ENCODE results near the gene TELO2.

The TELO2 gene

DNA sequence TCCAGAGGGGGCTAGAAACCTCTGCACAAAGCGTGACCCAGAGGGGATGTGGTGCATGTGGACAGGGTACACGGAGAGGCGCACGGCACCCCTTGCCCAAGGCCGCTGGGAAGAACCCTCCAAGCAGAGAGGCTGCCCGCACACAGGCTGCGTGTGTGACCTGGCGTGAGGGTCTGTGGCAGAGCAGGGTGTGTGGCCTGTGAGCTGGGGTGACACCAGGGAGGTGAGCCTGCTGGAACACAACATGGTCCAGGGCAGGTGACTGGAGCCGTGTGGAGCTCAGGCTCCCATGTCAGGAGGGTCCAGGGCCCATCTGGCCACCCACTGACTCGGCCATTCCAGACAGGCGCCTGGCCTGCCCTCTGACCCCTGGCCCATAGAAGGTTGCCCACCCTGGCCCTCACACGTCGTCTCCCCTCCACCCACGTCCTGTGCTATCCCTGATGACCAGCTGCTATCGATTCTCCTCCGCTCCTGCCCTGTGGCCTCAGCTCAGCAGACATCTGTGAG lies 25.5 kb downstream of the TELO2 start:
- DNase-seq (ENCODE audit: low read depth) = no peak

DNA sequence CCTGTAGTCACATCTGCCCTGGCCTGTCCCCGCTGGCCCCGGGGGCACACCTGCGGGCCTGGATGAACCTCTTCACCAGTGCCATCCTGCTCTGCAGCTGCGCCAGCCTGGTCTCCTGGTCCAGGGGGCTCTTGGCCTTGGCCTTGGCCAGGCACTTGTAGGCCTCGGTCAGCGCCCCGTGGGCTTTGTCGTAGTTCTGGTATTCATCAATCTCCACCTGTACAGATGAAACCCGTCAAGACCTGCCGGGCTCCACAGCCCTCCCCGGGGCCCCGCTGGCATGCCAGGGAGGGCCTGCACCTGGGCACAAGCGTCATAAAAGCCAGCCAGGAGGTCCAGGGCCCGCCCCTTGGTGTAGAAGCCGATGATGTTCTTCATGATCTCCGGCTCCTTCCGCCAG lies 26.7 kb downstream of the TELO2 start:
- no peak for DNase-seq (ENCODE audit: low read depth)

DNA sequence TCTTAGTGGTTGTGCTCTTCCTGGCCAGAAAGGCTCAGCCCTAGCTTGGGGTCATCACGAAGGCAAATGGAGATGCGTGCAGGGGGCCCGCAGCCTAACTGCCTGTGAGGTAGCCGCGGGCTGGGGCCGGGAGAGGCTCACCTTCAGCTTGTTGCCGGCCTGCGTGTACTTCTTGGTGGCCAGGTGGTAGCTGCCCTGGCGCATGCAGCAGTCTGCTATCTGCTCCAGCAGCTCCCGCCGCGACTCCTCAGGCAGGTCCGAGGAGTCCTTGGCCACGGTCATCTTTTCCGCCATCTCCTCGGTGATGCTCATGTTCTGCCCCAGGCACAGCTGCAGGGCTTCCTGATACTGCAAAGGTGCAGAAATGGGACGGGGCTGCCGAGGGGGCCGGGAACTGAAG lies 27.3 kb downstream of the TELO2 start:
- no peak for DNase-seq (ENCODE audit: low read depth)

DNA sequence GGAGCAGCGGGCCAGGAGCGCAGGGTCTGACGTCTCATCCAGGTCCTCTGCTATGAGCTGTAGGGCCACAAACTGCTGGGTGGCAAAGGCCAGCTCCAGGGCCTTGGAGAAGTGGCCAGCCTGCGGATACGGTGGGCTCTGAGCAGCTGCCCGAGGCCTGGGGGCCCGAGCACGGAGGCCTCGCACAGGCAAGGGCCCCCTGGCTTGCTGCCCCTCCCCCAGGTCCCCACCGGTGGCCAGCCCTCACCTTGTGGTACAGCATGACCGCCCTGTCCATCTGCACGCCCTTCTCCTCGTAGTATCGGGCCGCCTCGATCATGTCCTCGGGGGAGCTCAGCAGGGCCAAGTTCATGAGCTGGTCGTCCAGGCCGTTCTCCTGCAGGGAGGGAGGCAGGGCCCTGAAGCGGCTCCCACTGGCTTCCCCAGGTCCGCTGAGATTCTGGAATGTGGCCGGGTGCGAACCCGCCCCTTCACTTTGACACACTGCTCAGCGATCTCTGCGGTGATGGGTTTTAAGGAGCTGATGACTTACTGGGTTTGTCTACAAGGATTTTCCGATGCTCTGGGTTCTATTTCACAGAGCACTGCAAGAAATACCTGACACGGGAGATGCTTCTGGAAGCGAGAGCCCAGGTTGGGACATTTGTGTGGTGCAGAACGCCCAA lies 30.6 kb downstream of the TELO2 start:
- DNase-seq (ENCODE audit: low read depth) = no peak

DNA sequence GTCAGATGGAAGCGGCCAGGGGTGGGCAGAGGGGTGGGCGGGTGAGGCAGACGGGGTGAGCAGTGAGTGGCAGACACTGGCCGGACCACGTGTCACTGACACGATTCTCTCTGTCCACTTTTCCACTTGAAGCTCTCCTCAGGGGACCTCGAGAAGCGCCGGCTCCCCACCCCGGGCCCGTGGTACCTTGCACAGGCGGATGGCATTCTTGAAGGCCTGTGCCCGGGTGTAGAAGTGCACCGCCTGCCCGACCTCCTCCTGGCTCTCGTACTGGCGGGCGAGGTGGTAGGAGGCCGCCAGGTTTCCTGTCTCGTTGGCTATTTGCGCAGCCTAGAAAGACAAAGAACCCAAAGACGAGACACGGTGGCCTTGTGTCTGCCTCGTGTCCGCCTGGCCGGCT lies 31.2 kb downstream of the TELO2 start:
- DNase-seq (ENCODE audit: low read depth) = no peak

DNA sequence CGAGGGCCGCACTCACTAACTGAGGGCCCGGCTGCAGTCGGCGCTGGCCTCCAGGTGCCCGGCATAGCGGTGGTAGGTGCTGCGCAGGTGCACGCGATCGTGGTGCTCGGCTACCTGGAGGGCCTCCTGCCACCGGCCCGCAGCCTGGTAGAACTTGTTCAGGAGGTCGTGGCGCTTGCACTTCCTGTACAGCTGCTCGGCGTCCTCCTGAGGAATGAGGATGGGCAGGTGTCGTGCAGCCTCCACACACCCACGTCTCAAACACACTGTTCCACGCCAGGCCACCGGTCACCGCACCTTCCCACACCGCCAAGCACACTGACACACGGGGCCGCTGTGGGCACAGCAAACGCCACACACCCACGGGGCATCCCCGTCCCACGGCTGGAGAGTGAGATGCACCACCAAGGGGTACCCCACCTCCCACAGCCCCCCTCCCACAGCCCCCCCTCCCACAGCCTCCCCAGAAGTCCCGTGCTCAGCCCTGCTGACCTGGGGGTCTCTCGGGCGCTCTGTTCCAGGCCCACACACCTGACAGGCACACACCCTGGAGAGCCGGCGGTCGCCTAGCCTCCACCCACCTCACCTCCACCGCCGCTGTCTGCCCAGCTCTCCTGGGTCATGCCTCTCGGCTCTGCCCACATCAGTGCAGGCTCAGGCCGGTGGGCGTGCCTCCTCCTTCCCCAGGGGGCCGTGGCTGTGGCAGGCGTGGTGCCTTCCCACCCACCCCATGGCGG lies 32.9 kb downstream of the TELO2 start:
- DNase-seq (ENCODE audit: low read depth) = no peak

DNA sequence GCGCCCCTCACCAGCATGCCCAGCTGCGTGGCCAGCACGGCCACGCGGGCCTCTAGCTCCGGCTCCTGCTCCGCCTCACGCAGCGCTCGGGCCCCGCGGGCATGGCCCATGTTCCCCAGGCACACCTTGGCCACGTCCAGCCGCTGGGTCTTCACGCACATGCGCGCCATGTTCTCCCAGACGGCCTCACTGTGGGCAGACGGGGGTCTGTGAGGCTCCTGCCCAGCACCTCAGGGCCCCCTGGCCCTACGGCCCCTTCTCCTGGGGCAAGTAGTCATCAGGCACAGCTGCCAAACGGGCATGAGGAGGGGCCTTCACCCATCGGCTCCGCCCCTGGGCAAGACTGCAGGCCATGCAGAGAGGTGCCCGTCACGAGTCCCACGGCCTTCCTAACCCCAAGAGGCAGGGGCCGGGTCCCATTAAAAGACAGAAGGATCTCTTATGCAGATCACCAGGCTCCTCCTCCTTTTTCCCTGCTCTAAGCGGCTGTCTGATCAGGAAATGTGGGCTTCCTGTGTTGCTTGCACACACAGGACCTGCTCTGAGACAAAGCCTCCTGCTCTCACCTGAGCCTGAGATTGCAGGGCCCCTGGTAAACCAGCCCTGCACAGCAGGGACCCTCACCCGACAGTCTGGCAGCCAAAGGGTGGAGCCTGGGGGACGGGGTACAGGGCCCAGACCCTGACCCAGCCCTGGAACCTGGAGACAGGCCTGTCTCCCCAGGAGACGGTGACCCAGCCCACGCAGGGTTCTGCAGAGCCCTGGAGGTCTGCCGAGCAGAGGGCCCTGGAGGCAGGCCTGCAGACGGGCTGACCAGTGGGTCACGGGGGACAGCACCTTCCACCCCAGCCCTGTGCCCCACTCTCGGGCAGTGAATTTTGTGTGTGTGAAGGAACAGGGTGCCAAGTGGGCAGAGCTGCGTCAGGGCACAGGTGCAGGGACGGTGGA lies 33.7 kb downstream of the TELO2 start:
- DNase-seq (ENCODE audit: low read depth) = no peak

DNA sequence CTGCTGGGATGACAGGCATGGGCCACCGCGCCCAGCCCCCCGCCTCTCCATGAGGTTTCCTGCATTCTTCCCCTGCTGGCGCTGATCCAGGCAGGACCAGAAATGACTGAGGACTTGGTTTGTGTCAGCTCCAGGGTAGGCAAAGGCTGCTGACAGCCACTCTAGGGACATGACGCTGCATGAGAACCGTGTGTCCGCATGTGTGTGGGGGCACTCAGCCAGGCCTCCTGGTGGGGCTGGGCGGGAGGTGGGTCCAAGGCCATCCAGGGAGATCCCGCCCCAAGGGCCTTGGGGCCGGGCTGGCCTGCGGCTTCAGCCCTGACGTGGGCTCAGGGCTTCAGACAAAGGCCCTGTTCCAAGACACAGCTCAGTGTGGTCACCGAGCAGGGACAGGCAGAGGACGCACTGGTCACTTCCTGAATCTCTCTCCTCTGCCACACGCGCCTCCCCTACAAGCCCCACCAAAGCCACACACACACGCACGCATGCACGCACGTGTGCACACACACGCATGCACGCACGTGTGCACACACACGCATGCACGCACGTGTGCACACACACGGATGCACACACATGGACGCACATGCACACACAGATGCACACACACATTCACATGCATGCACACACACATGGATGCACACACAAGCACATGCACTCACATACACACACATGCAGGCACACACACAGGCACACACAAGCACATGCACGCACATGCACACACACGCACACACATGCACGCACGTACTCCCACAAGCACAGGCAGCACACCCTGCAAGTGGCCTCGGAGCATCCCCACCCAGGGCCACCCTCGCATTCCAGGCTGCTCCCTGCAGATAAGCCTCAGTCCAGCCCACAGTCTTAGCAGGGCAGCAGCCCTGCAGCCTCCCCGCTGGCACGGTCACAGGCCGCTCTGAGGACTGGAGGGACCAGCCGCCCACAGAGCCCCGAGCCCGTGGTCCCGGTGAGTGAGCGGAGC lies 35.0 kb downstream of the TELO2 start:
- DNase-seq (ENCODE audit: low read depth) = peak; percentile 39

DNA sequence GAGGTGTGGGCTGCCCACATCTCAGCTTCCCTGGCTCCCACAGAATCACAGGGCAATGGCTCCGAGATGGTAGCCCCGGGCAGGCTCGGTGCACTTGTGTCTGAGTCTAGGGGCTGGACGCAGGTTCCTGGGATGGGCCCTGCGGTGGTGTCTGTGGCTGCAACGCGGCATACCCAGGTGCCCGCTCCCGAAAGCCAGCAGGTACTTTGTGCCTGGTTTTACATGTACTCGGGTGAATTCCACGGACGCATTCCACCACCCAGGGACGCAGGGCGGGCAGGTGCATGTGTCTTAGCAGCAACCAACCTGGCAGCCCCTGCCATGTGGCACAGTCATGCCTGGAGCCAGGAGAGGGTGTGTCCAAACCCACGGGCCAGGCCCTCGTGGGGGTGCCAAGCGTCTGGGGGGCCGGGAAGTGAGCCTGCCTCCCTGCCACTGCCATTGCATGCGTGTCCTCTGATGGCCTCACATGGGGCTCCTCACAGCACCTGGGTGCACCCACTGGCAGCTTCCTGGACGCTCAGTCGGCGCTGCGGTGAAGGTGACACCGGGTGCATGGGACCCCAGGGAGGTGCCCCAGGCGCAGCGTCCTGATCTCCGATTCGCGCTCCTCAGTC lies 35.9 kb downstream of the TELO2 start:
- DNase-seq (ENCODE audit: low read depth) = no peak

DNA sequence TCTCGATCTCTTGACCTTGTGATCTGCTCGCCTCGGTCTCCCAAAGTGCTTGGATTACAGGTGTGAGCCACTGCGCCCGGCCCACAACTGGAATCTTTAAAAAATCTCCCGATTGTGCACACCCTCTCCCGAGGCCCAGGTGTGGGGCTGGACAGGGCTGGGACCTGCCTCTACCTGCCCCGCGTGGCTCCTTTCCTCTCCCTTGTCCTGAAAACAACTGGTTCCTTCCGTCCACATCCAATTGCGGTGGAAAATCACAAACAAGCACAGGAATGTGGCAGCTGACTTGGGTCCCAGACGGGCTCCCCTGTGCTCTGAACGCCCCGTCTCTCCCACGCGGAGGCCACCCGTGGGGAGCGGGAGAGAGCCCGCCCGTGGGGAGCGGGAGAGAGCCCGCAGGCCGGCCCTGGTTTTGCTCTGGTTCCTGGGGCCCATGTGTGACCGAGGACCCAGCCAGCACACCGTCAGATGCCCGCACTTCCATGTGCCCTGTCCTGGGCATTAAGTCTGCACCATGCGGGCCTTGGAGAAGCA lies 37.3 kb downstream of the TELO2 start:
- no peak for DNase-seq (ENCODE audit: low read depth)

DNA sequence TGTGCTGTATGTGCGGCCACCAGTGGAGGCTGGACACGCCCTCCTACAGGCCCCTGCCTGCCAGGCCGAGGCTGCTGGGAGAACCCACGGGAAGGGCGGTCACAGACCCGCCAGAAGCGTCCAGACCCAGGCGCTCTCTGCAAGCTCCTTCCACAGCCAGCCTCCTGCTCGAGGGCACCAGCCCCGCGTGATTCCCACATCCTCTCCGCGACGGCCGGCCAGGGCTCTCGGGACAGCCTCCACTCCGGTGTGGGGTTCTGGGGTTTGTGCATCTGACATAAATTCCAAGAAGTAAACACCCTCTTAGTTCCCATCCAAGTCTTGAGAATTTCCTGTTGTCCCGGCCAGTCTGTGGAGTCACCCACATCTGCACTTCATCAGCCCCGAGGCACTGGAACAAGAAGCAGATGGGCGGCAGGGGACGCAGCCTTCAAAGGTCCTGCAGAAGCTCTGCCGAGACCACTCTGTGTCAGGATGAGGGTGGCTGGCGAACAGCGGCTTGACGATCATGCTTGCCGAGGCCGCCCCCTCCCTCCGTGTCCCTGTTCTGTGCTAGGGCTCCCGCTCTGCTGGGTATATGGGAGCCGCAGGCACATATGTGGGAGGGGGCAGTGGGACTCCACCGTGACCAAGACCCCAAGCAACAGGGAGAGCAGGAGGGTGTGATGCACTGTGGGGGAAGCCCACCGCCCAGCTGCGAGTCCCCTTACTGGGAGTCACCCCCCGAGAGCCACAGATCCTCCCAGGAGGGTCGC lies 37.9 kb downstream of the TELO2 start:
- peak; percentile 94 for DNase-seq (ENCODE audit: low read depth)

DNA sequence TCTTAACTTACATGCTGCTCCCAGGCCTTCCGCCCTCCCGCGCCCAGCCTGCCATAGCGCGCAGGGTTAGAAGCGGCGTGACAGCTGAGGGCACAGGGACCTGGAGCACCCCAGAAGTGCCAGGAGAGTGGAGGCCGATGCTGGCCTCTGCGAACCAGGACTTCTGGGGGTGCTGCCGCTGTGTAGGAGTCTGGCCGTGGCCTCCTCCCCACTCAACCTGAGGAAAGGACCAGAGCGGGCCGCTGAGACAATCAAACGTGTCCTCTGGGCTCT lies 38.4 kb downstream of the TELO2 start:
- no peak for DNase-seq (ENCODE audit: low read depth)

DNA sequence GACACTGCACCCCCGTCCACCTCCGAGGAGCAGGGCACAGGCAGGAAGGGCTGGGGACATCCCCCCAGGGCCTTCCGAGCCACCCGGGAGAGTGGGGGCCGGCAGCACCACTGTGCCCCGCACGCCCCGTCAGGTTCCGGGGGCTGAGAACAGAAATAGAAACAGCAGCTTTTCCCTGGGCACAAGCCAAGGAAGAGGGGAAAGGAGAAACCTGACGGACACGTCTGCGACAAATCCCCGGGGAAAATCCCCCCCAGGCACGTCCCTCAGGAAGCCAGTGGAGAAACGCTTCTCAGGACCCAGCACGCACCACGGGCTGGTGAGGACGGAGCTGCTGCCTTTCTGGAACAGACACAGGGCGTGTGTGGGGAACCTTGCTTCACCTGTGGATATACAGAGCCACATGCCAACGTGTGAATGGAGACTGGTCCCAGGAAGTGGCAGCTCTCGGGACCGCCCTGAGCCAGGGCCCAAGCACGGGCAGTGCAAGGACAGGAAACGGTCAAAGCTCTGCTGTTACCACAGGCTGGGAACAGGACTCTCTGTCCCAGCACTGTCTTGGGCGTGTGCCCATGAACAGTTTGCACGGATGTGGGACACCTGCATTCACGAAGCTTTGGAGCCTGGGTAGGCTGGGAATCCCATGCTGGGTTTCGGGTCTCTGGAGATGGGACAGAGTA lies 39.1 kb downstream of the TELO2 start:
- peak; percentile 64 for DNase-seq (ENCODE audit: low read depth)

DNA sequence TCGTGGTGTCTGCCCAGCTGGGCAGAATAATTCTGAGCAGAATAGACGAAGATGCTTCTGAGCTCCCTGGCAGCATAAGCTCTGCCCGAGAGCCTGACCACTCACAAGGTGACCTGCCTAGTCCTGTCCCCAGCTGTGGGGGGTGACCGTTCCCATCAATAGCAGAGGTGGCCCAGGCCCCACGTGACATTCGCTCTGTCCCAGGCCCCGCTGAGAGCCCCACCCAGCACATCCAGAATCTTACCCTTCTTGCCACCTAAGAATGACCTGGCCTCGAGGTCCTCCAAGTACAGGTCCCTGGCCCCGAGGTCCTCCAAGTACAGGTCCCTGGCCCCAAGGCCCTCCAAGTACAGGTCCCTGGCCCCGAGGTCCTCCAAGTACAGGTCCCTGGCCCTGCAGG lies 39.6 kb downstream of the TELO2 start:
- no peak for DNase-seq (ENCODE audit: low read depth)

DNA sequence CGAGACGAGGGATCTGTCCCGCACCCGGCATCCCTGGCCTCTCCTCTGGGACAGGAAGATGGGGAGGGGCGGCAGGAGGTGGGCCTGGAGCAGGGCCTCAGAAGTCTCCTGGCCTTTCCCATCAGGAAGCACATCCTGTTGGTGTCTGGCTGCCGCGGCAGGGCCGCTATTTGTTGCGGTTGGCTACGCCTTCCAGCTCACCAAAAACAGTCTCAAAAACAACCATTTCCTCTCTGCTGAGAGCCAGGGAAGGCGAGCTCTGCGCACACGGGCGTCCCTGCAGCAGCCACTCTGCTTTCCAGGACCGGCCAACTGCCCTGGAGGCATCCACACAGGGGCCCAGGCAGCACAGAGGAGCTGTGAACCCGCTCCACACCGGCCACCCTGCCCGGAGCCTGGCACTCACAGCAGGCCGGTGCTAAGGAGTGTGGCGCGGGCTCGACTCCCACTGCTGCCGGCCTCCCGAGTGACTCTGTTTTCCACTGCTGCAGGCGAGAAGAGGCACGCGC lies 40.3 kb downstream of the TELO2 start, which contains the start of gene TMEM204:
TMEM204 (plus strand) TSS at position 224 of the 509 bp plus-strand sequence. CDS start 610 bp downstream, outside the sequence.
- DNase-seq (ENCODE audit: low read depth) = peak; percentile 89

DNA sequence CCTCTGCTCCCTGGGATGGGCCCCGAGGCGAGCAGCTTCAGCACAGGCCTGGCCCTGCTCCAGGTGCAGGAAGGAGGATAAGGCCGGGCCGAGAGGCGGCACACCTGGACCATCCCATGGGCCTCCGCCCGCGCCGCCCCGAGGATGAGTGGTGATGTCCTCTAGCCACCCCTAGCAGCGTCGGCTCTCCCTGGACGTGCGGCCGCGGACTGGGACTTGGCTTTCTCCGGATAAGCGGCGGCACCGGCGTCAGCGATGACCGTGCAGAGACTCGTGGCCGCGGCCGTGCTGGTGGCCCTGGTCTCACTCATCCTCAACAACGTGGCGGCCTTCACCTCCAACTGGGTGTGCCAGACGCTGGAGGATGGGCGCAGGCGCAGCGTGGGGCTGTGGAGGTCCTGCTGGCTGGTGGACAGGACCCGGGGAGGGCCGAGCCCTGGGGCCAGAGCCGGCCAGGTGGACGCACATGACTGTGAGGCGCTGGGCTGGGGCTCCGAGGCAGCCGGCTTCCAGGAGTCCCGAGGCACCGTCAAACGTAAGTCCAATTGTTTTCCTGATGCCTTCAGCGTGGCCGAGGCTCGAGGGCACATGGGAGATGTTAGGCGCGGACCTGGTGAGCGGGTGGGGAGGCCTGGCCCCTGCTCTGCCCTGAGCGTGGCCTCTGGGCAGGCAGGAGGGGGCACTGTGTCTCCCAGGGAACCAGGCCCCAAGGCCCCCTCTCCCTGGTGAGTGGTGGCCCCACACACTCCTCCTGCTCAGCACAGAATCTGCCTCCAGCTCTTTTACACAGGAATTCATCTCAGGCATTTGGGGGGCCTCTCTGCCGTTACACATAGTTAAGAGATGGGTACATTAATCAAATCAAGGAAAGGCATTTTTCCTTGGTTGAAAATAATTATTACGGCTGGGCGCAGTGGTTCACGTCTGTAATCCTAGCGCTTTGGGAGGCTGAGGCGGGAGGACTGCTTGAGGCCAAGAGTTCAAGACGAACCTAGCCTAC lies 41.2 kb downstream of the TELO2 start:
- DNase-seq (ENCODE audit: low read depth) = no peak

DNA sequence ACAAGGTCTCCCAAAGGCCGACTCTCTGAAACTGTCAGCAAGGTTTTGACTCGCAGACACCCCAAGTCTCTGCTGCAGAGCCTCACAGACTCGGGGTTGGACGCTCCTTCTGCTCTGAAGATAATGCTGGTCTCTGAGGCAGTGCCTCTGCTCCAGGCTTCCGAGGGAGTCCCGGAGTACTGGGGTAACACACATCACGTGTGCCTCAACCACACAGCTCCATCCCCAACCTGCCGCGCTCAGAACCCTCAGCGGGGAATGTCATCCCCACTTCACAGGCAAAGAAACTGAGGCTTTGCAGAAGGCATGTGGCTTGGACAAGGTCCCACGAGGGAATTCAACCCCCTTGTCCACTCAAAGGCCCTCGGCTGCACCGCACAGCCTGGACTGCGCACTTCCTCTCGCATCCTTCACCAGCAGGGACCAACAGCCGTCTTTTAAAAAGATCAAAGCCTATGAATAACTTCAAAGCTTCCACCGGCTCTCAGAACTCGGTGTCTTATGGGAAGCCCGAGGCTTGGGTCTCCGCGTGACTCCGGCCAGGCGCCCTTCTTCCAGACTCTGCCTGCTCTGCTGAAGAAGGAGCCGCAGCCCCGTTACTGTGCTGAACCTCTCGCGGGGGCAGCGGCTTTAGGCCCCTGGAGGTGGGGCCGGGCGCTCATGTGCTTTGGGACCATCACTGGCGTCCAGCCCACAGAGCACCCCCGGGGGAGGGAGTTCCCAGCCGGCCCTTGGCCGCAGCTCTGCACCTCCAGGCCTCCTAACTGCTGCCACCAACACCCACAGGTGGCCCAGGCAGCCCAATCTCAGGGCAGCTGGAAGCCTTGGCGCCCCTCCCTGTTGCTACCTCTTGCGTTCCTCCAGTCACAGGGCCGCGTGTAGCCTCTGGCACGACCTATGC lies 42.5 kb downstream of the TELO2 start:
- DNase-seq (ENCODE audit: low read depth) = peak; percentile 34
